ACHN (cell line): ENCODE results near the gene ANKRD36C.
A peak's percentile ranks its signal among the peaks of the same experiment; 100 is the strongest.
"Not testable (repeated sequence)": the region's sequence is repeated elsewhere in the genome, so short reads cannot be mapped to it uniquely, and the experiment has no call there.

Source experiments
- DNase-seq: peaks from one replicate; pipeline ENCODE4 v3.0.0-alpha.2; 2015
- in situ Hi-C: cut with HindIII; loops from 2 replicates; pipeline ENCODE4 v1.10.0; 2017; ENCODE audit warnings: low sequenced_read_pairs, low pct_ligation_motif_present, low pct_unique_long_range_greater_than_20kb

ANKRD36C gene

GRCh38 chr2:95991351-95992094, at the start of gene ANKRD36C:
Gene ANKRD36C, minus strand, starts transcription at chr2:95991824. Its CDS starts 116 bp downstream, at chr2:95991708.
- peak; percentile 24 for DNase-seq
- in situ Hi-C loops: not testable (repeated sequence)

GRCh38 chr2:96035554-96035953, 43.9 kb upstream of the ANKRD36C start:
- DNase-seq, in situ Hi-C loops: not testable (repeated sequence)

GRCh38 chr2:96034792-96035191, 43.2 kb upstream of the ANKRD36C start, which contains the start of gene GPAT2:
Gene GPAT2, minus strand, starts transcription at chr2:96034916. Its CDS starts 2,557 bp downstream, at chr2:96032359.
- DNase-seq, in situ Hi-C loops: not testable (repeated sequence)

GRCh38 chr2:96033997-96034396, 42.4 kb upstream of the ANKRD36C start:
- DNase-seq, in situ Hi-C loops: not testable (repeated sequence)

GRCh38 chr2:96027725-96028325, 36.2 kb upstream of the ANKRD36C start:
- in situ Hi-C loops, DNase-seq: not testable (repeated sequence)

- DNase-seq, in situ Hi-C loops: not testable (repeated sequence)
Observed at GRCh38 chr2:96025755-96026154, 34.1 kb upstream of the ANKRD36C start.

GRCh38 chr2:96025194-96025492, 33.5 kb upstream of the ANKRD36C start:
- in situ Hi-C loops: no loop called here
- DNase-seq: no peak

- in situ Hi-C loops: no loop called here
- no peak for DNase-seq
Observed at GRCh38 chr2:96024336-96025193, 32.9 kb upstream of the ANKRD36C start.

GRCh38 chr2:96023701-96024100, 32.1 kb upstream of the ANKRD36C start:
- DNase-seq, in situ Hi-C loops: not testable (repeated sequence)

- in situ Hi-C loops: not testable (repeated sequence)
- DNase-seq: peak; percentile 75
Observed at GRCh38 chr2:96022701-96023447, 31.2 kb upstream of the ANKRD36C start.

GRCh38 chr2:96022126-96022525, 30.5 kb upstream of the ANKRD36C start:
- in situ Hi-C loops, DNase-seq: not testable (repeated sequence)

- in situ Hi-C loops, DNase-seq: not testable (repeated sequence)
Observed at GRCh38 chr2:96021142-96021541, 29.5 kb upstream of the ANKRD36C start.

- DNase-seq, in situ Hi-C loops: not testable (repeated sequence)
Observed at GRCh38 chr2:96019909-96020590, 28.4 kb upstream of the ANKRD36C start.

GRCh38 chr2:96016321-96016720, 24.7 kb upstream of the ANKRD36C start:
- in situ Hi-C loops, DNase-seq: not testable (repeated sequence)

- DNase-seq, in situ Hi-C loops: not testable (repeated sequence)
Observed at GRCh38 chr2:96012792-96013264, 21.2 kb upstream of the ANKRD36C start.

- DNase-seq, in situ Hi-C loops: not testable (repeated sequence)
Observed at GRCh38 chr2:96012086-96012791, 20.6 kb upstream of the ANKRD36C start.

GRCh38 chr2:96011129-96011455, 19.5 kb upstream of the ANKRD36C start:
- peak; percentile 48 for DNase-seq
- in situ Hi-C loops: not testable (repeated sequence)
